Adipose tissue (tissue), 3 donors: ENCODE measurements around the gene LGSN. TPM values are rescaled to one million over a fixed set of nuclear protein-coding genes. Genes with fewer than 3 reads are reported as not detected.
"Not testable (repeated sequence)": the region's sequence is repeated elsewhere in the genome, so short reads cannot be mapped to it uniquely, and the experiment has no call there.

Experiments used
- H3K27ac ChIP-seq: one replicate; pipeline ENCODE4 v1.5.1; 2013; ENCODE audit warnings: low read depth, low read length
- WGBS, 3 donors: extraction: QIAGEN DNeasy Blood & Tissue Kit; methylation state at CpG; one replicate each; pipeline ENCODE4 v1.1.7; 2013; 5-methylcytosine and 5-hydroxymethylcytosine counted together
- polyA plus RNA-seq, 3 donors: library from polyadenylated mRNA; stranded (reverse); fragments of 200-250 nt; gene quantifications; one replicate each; pipeline ENCODE4 v1.2.3, GENCODE V29; 2013
- donor health status: healthy with polysubstance abuse.
- donor health status: Bipolar disorder and iron deficiency.
- donor health status: healthy.

Gene LGSN
- polyA plus RNA-seq, 3 donors, result 0.01 TPM; not detected in 2

DNA sequence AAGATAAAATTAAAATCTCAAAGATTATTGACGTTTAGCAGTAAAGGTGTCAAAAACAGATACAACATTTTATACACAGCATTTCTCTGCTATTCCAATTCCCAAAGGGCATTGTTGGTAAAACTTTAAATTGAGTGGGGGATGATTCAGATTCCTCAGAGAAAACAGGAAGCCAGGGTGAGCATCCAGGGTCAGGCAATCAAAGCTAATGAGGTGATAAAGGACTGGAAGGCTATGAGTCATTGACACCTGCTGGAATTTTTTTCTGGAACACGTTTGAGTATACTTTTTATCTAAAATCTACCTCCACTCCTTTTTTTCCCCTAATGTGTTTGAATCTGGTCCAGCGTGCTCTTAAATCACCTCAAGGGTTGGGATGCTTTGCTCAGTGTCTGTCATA, 56.3 kb downstream of the LGSN start:
- H3K27ac ChIP-seq, result no peak overlapping the region
- 22 to 36% (median 34%) methylated on average over 3 of the region's 3 CpGs for WGBS, 3 donors

DNA sequence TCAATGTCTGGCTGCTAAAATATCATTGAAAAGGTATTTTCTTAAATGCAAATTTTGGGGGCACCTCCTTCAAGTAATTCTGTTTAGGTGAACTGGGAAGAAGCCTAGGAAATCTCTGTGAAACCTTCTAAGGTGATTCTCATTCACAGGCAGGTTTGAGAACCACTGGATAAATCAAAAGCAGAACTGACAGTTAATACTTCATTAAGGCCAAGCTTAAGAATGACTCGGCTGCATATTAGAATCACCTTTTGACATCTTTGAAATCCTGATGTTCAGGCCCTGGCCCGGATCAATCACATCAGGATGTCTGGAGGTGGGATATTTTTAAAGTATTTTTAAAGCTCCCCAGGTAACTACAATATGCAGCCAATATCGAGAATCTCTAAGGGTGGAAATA, 58.0 kb downstream of the LGSN start:
- H3K27ac ChIP-seq, result no peak overlapping the region

DNA sequence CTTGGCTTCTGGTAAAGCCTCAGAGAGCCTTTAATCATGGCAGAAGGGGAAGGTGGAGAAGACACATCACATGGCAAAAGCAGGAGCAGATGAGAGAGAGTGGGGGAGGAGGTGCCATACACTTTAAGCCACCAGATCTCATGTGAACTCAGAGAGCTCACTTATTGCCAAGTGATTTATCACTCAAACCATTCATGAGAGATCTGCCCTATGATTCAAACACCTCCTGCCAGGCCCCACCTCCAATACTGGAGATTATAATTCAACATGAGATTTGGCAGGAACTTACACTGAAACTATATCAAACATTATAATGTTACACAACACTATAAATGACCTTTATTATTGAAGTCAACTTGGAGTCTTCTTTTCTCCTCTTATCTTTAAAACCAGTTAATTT, 60.6 kb downstream of the LGSN start:
- no peak overlapping the region for H3K27ac ChIP-seq

More for the DNA sequence above, 58.0 kb downstream of the LGSN start:
- WGBS, 3 donors, result 62 to 82% (median 71%) methylated on average over 3 of the region's 3 CpGs

DNA sequence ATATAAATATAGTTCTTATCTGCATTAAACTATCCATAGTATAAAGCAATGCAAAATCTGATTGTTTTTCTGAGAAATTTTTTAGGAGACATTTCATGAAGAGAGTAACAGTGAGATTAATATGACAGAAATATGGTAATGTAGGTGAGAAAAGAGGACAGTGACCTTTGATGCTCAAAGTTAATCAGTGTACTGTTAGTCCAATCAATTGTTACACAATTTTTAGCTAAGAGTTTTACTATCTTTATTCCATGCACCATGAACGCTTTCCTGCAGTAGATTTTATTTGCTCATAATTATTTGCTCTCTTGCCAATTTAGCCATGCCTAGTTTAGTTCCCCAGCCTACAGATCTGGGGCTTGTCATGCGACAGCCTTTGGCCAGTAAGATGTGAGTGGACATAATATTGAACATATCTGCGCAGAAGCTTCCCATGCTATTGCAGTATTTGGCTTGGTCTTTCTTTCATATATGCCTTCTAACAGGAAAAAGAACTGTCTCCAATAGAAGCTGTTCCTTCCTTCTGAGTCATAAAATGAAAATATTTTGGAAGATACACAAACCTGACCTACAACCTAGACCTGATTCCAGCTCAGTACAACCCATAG, 69.8 kb downstream of the LGSN start:
- WGBS, 3 donors, result 73 to 87% (median 87%) methylated on average over 3 of the region's 3 CpGs
- no peak overlapping the region for H3K27ac ChIP-seq

DNA sequence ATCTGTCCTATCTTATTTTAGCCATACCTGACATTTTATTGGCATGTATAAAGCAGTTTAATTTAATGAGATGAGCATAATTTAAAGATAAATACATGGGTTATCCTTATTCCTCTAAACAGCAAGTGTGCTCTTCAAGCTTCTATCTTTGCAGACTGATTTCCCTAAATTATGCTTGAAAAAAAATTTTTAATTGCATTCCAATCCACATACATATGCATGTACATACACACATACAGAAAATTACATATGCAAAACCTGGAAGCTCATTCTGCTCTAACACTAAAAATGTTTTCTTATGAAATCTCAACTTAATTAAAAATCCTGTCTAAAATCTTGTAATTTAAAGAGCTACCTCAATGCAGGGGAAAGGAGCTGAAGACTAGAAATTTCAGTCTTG, 73.2 kb downstream of the LGSN start:
- H3K27ac ChIP-seq, result no peak overlapping the region

DNA sequence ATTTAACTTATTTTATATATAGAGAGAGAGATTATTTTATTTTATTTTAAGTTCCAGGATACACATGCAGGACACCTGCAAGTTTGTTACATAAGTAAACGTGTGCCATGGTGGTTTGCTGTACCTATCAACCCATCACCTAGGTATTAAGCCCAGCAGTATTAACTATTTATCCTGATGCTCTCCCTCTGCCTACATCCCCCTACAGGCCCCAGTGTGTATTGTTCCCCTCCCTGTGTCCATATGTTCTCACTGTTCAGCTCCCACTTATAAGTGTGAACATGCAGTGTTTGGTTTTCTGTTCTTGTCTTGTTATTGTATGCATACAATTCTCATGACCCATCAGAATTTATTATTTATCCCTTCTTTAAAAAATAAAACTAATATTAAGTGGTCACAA, 73.9 kb downstream of the LGSN start:
- no peak overlapping the region for H3K27ac ChIP-seq
- WGBS, 3 donors, result 73 to 84% (median 79%) methylated on average over 1 of the region's 1 CpG

DNA sequence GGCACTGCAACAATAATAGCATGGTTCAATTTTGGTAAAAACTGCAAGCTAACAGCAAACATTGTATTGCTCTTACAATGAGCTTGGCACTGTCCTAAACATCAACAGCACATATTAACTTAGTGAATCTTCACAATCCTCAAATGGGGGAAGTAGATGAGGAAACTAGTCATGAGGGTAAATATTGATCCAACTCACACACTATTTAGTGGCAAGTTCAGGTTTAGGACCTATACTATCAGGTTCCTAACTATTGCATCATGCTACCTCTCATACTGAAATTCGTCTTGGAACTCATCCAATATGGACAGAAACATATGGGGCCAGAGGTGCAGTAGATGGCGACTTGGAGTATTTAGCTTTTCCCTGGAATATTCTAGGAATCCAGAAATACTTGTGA, 74.4 kb downstream of the LGSN start:
- 57 to 66% (median 57%) methylated on average over 2 of the region's 2 CpGs for WGBS, 3 donors
- H3K27ac ChIP-seq, result no peak overlapping the region

DNA sequence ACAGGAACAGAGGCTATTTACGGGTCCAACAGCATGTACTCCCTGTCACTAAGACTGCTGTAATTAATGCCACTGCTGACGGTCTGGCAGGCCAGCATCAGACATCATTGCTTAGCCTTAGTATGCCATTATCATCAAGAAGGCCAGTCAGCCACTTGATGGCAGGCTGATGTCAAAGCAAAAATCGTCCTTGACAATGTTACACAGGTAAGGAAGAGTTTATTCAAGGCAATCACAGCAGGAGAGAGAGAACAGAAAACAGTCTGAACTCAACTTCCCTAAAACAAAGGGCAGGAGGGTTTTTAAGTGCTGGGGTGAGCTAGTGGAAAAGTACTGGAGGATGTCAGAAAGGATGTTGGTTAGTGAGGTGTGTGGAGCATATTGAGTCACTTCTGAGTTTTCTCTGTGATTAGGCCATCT, 83.4 kb downstream of the LGSN start:
- WGBS, 3 donors, result 45 to 49% (median 47%) methylated on average over 3 of the region's 3 CpGs
- no peak overlapping the region for H3K27ac ChIP-seq

DNA sequence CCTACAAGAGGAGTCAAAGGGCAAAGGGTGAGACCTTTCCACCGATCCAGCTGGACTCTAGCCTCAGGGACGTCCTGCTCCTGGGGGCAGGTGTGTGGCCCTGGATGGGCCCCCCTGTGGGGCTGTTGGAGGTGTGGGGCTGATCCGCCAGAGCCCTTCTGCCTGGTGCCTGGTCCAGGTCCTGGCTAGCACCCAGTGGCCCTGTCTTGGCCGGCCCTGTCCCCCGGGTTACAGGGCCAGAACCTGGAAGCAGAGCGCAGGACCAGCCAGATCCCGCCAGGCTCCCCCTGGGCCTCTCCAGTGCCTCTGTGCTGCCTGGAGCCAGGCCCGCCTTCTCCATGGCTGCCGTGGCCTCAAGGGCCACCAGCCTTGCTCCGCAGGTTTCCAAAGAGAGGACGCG, 89.3 kb downstream of the LGSN start:
- not testable (repeated sequence) for H3K27ac ChIP-seq
- 72 to 83% (median 76%) methylated on average over 6 to 12 of the region's 12 CpGs for WGBS, 3 donors

DNA sequence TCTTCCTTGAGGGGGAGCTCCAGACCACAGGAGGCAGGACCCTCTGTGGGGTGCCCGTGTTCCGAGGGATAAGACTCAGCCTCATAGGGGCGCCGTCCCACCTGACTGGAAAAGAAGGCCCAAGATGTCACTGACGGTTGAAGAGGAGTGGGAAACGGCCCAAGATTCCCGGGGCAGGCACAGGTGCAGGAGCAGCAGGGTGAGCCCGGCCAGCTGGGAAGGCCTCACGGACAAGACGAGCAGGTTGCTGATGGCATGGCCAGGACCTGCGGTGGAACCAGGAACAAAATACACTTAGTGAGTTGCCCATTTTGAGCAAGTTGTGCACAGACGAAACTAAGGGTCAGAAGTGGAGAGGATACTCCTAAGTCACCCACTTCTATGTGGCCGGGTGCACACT, 89.8 kb downstream of the LGSN start:
- H3K27ac ChIP-seq, result not testable (repeated sequence)
- 87 to 90% (median 90%) methylated on average over 12 to 13 of the region's 13 CpGs for WGBS, 3 donors

DNA sequence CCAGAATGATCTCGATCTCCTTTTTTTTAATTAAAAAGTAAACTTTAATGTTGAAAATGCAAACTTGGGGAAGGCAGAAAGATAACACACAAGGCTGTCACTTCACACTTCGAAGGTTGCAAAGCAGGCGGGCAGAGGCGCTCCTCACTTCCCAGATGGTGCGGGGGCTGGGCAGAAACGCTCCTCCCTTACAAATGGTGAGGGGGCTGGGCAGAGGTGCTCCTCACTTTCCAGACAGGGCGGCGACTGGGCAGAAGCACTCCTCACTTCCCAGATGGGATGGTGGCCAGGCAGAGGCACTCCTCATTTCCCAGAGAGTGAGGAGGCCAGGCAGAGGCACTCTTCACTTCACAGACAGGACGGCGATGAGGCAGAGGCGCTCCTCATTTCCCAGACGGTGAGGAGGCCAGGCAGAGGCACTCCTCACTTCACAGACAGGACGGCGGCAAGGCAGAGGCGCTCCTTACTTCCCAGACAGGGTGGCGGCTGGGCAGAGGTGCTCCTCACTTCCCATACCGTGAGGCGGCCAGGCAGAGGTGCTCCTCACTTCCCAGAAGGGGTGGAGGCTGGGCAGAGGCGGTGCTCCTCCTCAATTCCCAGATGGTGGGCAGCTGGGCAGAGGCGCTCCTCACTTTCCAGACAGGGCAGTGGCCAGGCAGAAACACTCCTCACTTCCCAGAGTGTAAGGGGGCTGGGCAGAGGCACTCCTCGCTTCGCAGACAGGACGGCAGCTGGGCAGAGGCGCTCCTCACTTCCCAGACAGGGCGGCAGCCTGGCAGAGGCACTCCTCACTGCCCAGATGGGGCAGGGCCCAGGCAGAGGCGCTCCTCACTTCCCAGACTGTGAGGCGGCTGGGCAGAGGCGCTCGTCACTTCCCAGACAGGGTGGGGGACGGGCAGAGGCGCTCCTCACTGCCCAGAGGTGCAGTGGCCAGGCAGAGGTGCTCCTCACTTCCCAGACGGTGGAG, 91.6 kb downstream of the LGSN start:
- WGBS, 3 donors, result 88 to 91% (median 89%) methylated on average over 30 to 32 of the region's 32 CpGs
- not testable (repeated sequence) for H3K27ac ChIP-seq

DNA sequence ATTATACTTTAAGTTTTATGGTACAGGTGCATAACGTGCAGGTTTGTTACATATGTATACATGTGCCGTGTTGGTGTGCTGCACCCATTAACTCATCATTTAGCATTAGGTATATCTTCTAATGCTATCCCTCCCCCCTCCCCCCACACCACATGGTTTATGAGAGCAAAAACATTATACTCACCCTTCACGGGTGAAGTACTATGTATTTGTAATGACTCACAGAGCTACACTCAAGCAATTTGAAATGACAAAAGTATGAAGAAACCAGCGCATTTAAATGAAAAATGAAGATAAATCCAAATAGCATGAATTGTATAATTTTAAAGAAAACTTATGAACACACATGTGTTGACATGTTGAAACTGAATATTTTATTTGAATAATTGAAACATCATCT, 93.8 kb downstream of the LGSN start:
- WGBS, 3 donors, result 55 to 58% (median 58%) methylated on average over 4 of the region's 4 CpGs
- not testable (repeated sequence) for H3K27ac ChIP-seq

Other genes with a start within 250 kb of the LGSN start
- gene FKBP1C, start 108.5 kb downstream of the LGSN start, polyA plus RNA-seq, result 1 to 10 TPM in 1 of 3 donors, under 1 TPM in 2; 0.34 to 2.8 (median 0.56) TPM